Prostate gland (tissue), 2 donors: ENCODE measurements around the gene LRRC74B. TPM values are rescaled to one million over a fixed set of nuclear protein-coding genes. Genes with fewer than 3 reads are reported as not detected.

Experiments used
- DNase-seq: peaks from one replicate; pipeline ENCODE4 v3.0.0-alpha.2; 2019; ENCODE audit warnings: low spot score
- H3K27ac ChIP-seq, 2 donors: fragments of 200-600 bp; sonication (generic); 2 replicates each; pipeline ENCODE4 v1.5.1; 2017 to 2019
- H3K27me3 ChIP-seq: fragments of 200-600 bp; sonication (generic); replicated peaks from 2 replicates; pipeline ENCODE4 v1.5.1; 2019; ENCODE audit not compliant: insufficient read depth
- H3K36me3 ChIP-seq, 2 donors: fragments of 200-600 bp; sonication (generic); 1 replicate in 1 of 2; 2 replicates in 1 of 2; pipeline versions ENCODE4 v1.5.1 to v1.8.1; 2017 to 2019
- H3K4me1 ChIP-seq: fragments of 200-600 bp; sonication (generic); replicated peaks from 2 replicates; pipeline ENCODE4 v1.5.1; 2019
- H3K4me3 ChIP-seq, 2 donors: fragments of 200-600 bp; sonication (generic); 2 replicates each; pipeline ENCODE4 v1.5.1; 2017 to 2019
- H3K9me3 ChIP-seq: fragments of 200-600 bp; sonication (generic); 2 replicates; pipeline ENCODE4 v1.5.1; 2017
- POLR2A ChIP-seq: fragments of 450-650 bp; IDR thresholded peaks from one replicate; pipeline ENCODE4 v1.6.1; 2016; ENCODE audit warnings: antibody characterized with exemption, mild to moderate bottlenecking
- POLR2AphosphoS5 ChIP-seq: sonication (generic); formaldehyde crosslinking; IDR thresholded peaks from one replicate; pipeline ENCODE4 v1.6.1; 2017; ENCODE audit warnings: antibody characterized with exemption
- WGBS: methylation state at CpG from one replicate; pipeline ENCODE4 v1.1.5; 2018; 5-methylcytosine and 5-hydroxymethylcytosine counted together
- intact Hi-C: fragments of 100-400 bp; cut with DNase I; formaldehyde crosslinking; loops from one replicate; pipeline ENCODE4 v1.14.2; 2022
- microRNA counts, 2 donors: library from miRNA; unstranded; fragments of <30 nt; microRNA quantifications; one replicate each; lab custom pipeline; 2016 to 2017
- microRNA-seq: library from miRNA; unstranded; fragments of <30 nt; microRNA quantifications from one replicate; pipeline ENCODE4, GENCODE V29; 2016
- small RNA-seq, 2 donors: library from RNA; depleted of rRNA; stranded (forward); fragments of <200 nt; gene quantifications; one replicate each; pipeline ENCODE3, GENCODE V24; 2016
- total RNA-seq, 2 donors: library from RNA; depleted of rRNA; stranded (reverse); fragments of >200 nt; gene quantifications; one replicate each; pipeline ENCODE4 v1.1.0, GENCODE V29; 2016

LRRC74B gene
- total RNA-seq, 2 donors from 2014 or later: 0.45 TPM; not detected in 1

DNA sequence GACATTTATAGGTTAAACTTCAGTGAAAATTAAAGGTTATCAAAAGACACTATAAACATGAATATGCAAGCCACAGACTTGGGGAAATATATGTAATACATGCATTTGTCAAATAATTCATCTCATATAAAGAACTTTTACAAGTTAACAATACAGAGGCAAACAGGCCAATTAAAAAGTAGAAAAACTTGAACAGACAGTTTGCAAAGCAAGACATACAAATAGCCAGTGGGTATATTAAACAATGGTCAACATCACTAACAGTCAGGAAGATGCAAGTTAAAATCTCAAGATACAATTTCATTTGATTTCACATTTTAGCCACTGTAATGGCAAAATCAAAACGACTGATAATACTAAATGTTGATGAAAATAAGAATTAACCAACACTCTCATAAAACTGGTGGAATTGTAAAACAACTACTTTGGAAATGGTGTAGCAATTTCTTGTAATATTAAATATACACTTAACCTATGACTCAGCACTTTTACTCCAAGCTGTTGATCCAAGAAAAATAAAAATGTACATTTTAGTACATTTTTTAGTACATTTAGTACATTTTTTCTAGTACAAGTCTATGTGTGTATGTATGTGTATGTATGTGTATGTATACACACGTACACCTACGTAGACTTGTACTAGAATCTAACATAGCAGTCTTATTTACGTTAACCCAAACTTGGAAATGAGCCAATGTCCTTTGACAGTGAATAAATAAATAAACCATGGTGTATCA is 62.8 kb downstream of the LRRC74B start:
- TF ChIP-seq POLR2AphosphoS5 (peak; percentile 37), POLR2A (no peak)
- WGBS: 67% methylated on average over 4 of the region's 4 CpGs
- H3K9me3 ChIP-seq: no peaks in the 10 kb centered on the region
- peak overlapping the region in 1 of 2 donors; percentile 20 for H3K27ac ChIP-seq
- H3K4me3 ChIP-seq: no peak overlapping the region
- no peak for DNase-seq
- H3K4me1 ChIP-seq: no peaks in the 10 kb centered on the region
- H3K36me3 ChIP-seq: no peaks in the 10 kb centered on the region
- intact Hi-C loops: no loop called here
- H3K27me3 ChIP-seq: no peaks in the 10 kb centered on the region

MicroRNA genes within 50 kb of the gene (microRNA counts, 767-probe panel; counts per million panel counts)
- microRNA hsa-miR-649 (lab: Ali Mortazavi, UCI): 0 to 431 counts per million in 2 donors

Small RNA genes lying within 50 kb of the gene (microRNA-seq; reads per million reads assigned to microRNA genes)
- not detected for gene MIR649

Small RNA genes lying within 50 kb of the gene (small RNA-seq; reads per million reads assigned to genes)
- 0 reads per million in 2 donors for gene MIR649

Other genes starting within 250 kb of the LRRC74B start
- 100 to 1,000 TPM in 1 of 2 donors, 10 to 100 TPM in 1; 74.2 to 115 TPM for gene PI4KA, start 187.1 kb upstream of the LRRC74B start, total RNA-seq
- 10 to 100 TPM; 19.1 to 24.1 TPM for gene SNAP29, start 186.9 kb upstream of the LRRC74B start, total RNA-seq
- gene CRKL, start 128.5 kb upstream of the LRRC74B start, total RNA-seq: 10 to 100 TPM; 41.6 to 72.0 TPM
- gene AIFM3, start 78.7 kb upstream of the LRRC74B start, total RNA-seq: 1 to 10 TPM; 1.4 to 1.8 TPM
- 10 to 100 TPM; 41.5 to 48.9 TPM for gene LZTR1, start 63.6 kb upstream of the LRRC74B start, total RNA-seq
- gene THAP7, start 43.8 kb upstream of the LRRC74B start, total RNA-seq: 10 to 100 TPM; 77.7 to 83.1 TPM
- 1 to 10 TPM; 4.6 to 5.5 TPM for gene P2RX6, start 30.8 kb upstream of the LRRC74B start, total RNA-seq
- 10 to 100 TPM; 13.0 to 53.9 TPM for gene SLC7A4, start 13.4 kb upstream of the LRRC74B start, total RNA-seq